ENCODE data around the gene BST1.

Gene BST1

GRCh38 chr4:15702941-15703403 is at the start of gene BST1:
Gene BST1 (plus strand): TSS chr4:15703065. CDS start chr4:15703145, 80 bp downstream.
- DNase-seq (ENCODE audit: low read depth, low spot score), result no peak
- H3K27ac ChIP-seq, result no peak within 1 kb of the TSS

GRCh38 chr4:15653420-15653819 is 49.4 kb upstream of the BST1 start:
- peak overlapping the region; percentile 91 for H3K27ac ChIP-seq
- no peak for DNase-seq (ENCODE audit: low read depth, low spot score)

- H3K27ac ChIP-seq, result peak overlapping the region; percentile 91
- no peak for DNase-seq (ENCODE audit: low read depth, low spot score)
Measured at GRCh38 chr4:15653864-15654592, 48.8 kb upstream of the BST1 start.

GRCh38 chr4:15654593-15655222 is 48.2 kb upstream of the BST1 start:
- peak overlapping the region; percentile 91 for H3K27ac ChIP-seq
- no peak for DNase-seq (ENCODE audit: low read depth, low spot score)

- H3K27ac ChIP-seq, result peak within 1 kb of the TSS; percentile 91
- DNase-seq (ENCODE audit: low read depth, low spot score), result peak; percentile 34
Measured at GRCh38 chr4:15655223-15656037, 47.4 kb upstream of the BST1 start, which contains the start of gene FBXL5. Gene FBXL5 (minus strand): TSS chr4:15655357. CDS start chr4:15655287, 70 bp downstream.

GRCh38 chr4:15656038-15656470 is 46.8 kb upstream of the BST1 start:
- peak overlapping the region; percentile 91 for H3K27ac ChIP-seq
- DNase-seq (ENCODE audit: low read depth, low spot score), result no peak

- peak overlapping the region; percentile 91 for H3K27ac ChIP-seq
- DNase-seq (ENCODE audit: low read depth, low spot score), result no peak
Measured at GRCh38 chr4:15657366-15657765, 45.5 kb upstream of the BST1 start.

- DNase-seq (ENCODE audit: low read depth, low spot score), result no peak
- peak overlapping the region; percentile 91 for H3K27ac ChIP-seq
Measured at GRCh38 chr4:15658136-15658770, 44.6 kb upstream of the BST1 start.

GRCh38 chr4:15658781-15659180 is 44.1 kb upstream of the BST1 start:
- peak overlapping the region; percentile 91 for H3K27ac ChIP-seq
- DNase-seq (ENCODE audit: low read depth, low spot score), result no peak

GRCh38 chr4:15659768-15660570 is 42.9 kb upstream of the BST1 start:
- peak; percentile 40 for DNase-seq (ENCODE audit: low read depth, low spot score)
- H3K27ac ChIP-seq, result peak overlapping the region; percentile 91

GRCh38 chr4:15665753-15666365 is 37.0 kb upstream of the BST1 start:
- peak overlapping the region; percentile 99 for H3K27ac ChIP-seq
- DNase-seq (ENCODE audit: low read depth, low spot score), result peak; percentile 93

- no peak for DNase-seq (ENCODE audit: low read depth, low spot score)
- peak overlapping the region; percentile 99 for H3K27ac ChIP-seq
Measured at GRCh38 chr4:15667006-15667405, 35.9 kb upstream of the BST1 start.

GRCh38 chr4:15668566-15669435 is 34.1 kb upstream of the BST1 start:
- DNase-seq (ENCODE audit: low read depth, low spot score), result no peak
- peak overlapping the region; percentile 99 for H3K27ac ChIP-seq

- peak overlapping the region; percentile 51 for H3K27ac ChIP-seq
- DNase-seq (ENCODE audit: low read depth, low spot score), result no peak
Measured at GRCh38 chr4:15670576-15670975, 32.3 kb upstream of the BST1 start.

GRCh38 chr4:15672101-15672500 is 30.8 kb upstream of the BST1 start:
- peak overlapping the region; percentile 51 for H3K27ac ChIP-seq
- no peak for DNase-seq (ENCODE audit: low read depth, low spot score)

- DNase-seq (ENCODE audit: low read depth, low spot score), result no peak
- H3K27ac ChIP-seq, result no peak overlapping the region
Measured at GRCh38 chr4:15673337-15673736, 29.5 kb upstream of the BST1 start.

- H3K27ac ChIP-seq, result no peak overlapping the region
- DNase-seq (ENCODE audit: low read depth, low spot score), result no peak
Measured at GRCh38 chr4:15674046-15674445, 28.8 kb upstream of the BST1 start.

- DNase-seq (ENCODE audit: low read depth, low spot score), result no peak
Measured at GRCh38 chr4:15674926-15675325, 27.9 kb upstream of the BST1 start.

More at GRCh38 chr4:15674926-15675325, 27.9 kb upstream of the BST1 start:
- H3K27ac ChIP-seq, result no peak overlapping the region
